NOMO-1 (cell line): ENCODE data around the gene MACROD2.

Experiments used
- DNase-seq, 2 experiments: peaks; one replicate each; lab custom pipeline; 2025; ENCODE audit not compliant: unreplicated experiment in 2 of 2; lab: John Stamatoyannopoulos, UW

MACROD2 gene

GRCh38 chr20:14691994-14692393 is 696.7 kb downstream of the MACROD2 start:
- DNase-seq = no peak

GRCh38 chr20:14696478-14696877 is 701.2 kb downstream of the MACROD2 start:
- DNase-seq = no peak

- no peak for DNase-seq
Measured at GRCh38 chr20:14696937-14697336, 701.6 kb downstream of the MACROD2 start.

- no peak for DNase-seq
Measured at GRCh38 chr20:14698125-14698524, 702.8 kb downstream of the MACROD2 start.

- no peak for DNase-seq
Measured at GRCh38 chr20:14698605-14699373, 703.5 kb downstream of the MACROD2 start.

- no peak for DNase-seq
Measured at GRCh38 chr20:14700639-14700960, 705.3 kb downstream of the MACROD2 start.

- no peak for DNase-seq
Measured at GRCh38 chr20:14701326-14701725, 706.0 kb downstream of the MACROD2 start.

- no peak for DNase-seq
Measured at GRCh38 chr20:14706555-14706954, 711.2 kb downstream of the MACROD2 start.

GRCh38 chr20:14707026-14707680 is 711.8 kb downstream of the MACROD2 start:
- no peak for DNase-seq

GRCh38 chr20:14707865-14708596 is 712.7 kb downstream of the MACROD2 start:
- no peak for DNase-seq

- no peak for DNase-seq
Measured at GRCh38 chr20:14709439-14709838, 714.1 kb downstream of the MACROD2 start.

GRCh38 chr20:14710951-14711350 is 715.6 kb downstream of the MACROD2 start:
- DNase-seq = no peak

GRCh38 chr20:14711652-14712051 is 716.3 kb downstream of the MACROD2 start:
- no peak for DNase-seq

- no peak for DNase-seq
Measured at GRCh38 chr20:14712302-14712739, 717.0 kb downstream of the MACROD2 start.

- no peak for DNase-seq
Measured at GRCh38 chr20:14715400-14715799, 720.1 kb downstream of the MACROD2 start.

- no peak for DNase-seq
Measured at GRCh38 chr20:14716351-14716801, 721.1 kb downstream of the MACROD2 start.

GRCh38 chr20:14717134-14717999 is 722.1 kb downstream of the MACROD2 start:
- no peak for DNase-seq

- DNase-seq = no peak
Measured at GRCh38 chr20:14720251-14720650, 724.9 kb downstream of the MACROD2 start.

- DNase-seq = no peak
Measured at GRCh38 chr20:14721926-14722452, 726.7 kb downstream of the MACROD2 start.

- no peak for DNase-seq
Measured at GRCh38 chr20:14723614-14724013, 728.3 kb downstream of the MACROD2 start.
